GM12873 (cell line): ENCODE results near the gene SLC38A10.

Source experiments
- TF ChIP-seq, protein P1 (sequence below): IDR thresholded peaks from 2 replicates; pipeline ENCODE4 v1.5.1; 2012; ENCODE audit warnings: low read depth, mild to moderate bottlenecking, moderate library complexity, low read length, control low read depth; ENCODE audit not compliant: insufficient read depth; ENCODE audit errors: missing control alignments

The SLC38A10 gene

DNA sequence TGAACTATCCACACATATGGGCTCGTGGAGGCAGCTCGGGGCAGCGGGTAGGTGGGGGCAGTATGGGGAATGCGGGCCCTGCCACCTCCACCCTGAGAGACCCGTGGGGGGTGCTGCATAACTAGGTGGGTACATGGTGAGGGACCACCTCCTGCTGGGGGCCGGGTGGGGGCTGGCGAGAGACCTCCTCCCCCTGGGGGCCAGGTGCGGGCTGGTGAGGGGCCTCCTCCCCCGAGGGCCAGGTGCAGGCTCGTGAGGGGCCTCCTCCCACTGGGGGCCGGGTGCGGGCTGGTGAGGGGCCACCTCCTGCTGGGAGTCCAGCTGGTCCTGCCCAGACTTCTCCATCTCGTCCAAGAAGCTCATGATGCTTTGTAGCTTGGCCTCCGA is 97.7 kb downstream of the SLC38A10 start:
- TF ChIP-seq, protein P1, sequence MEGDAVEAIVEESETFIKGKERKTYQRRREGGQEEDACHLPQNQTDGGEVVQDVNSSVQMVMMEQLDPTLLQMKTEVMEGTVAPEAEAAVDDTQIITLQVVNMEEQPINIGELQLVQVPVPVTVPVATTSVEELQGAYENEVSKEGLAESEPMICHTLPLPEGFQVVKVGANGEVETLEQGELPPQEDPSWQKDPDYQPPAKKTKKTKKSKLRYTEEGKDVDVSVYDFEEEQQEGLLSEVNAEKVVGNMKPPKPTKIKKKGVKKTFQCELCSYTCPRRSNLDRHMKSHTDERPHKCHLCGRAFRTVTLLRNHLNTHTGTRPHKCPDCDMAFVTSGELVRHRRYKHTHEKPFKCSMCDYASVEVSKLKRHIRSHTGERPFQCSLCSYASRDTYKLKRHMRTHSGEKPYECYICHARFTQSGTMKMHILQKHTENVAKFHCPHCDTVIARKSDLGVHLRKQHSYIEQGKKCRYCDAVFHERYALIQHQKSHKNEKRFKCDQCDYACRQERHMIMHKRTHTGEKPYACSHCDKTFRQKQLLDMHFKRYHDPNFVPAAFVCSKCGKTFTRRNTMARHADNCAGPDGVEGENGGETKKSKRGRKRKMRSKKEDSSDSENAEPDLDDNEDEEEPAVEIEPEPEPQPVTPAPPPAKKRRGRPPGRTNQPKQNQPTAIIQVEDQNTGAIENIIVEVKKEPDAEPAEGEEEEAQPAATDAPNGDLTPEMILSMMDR = no peak

DNA sequence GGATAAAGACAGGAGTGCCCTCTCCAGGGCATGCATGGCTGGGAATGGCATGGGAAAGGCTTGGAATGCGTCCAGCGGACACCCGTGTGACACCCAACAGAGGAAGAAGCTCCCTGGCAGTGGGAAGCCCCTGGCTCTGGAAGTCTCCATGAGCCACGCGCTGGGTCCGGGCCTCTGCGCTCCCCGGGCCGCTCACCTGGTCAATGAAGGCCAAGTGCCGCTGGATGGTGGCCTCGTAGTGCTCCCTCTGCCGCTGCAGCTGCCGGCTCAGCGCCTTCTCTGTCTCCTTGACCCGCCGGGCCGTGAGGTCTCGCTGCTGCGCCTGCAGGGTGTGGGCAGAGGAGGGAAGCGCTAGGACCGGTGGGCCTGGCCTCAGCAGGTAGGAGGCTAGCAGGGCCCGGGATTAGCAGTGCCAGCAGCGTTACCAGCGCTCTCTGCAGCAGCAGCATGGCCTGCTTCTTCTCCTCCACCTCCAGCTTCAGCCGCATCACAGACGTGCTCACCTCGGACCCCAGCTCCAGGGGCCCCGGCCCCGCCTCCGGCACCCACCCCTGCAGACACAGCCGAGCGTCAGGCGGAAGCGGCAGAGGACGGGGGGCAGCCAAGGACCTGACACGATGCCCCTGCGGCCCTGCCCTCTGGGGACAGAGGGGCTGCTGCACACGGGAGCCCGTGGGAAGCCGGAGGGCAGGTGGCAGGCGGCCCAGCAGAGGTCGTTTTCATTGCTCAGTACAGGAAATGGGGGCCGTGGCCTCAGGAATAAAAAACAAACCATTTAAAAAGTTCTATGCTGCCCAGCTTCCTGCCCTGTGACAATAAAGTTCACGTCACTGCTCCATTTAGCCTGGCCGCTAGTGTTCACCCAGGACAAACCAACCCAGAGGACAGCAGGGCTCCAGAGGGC is 98.3 kb downstream of the SLC38A10 start:
- TF ChIP-seq, protein P1 = no peak

DNA sequence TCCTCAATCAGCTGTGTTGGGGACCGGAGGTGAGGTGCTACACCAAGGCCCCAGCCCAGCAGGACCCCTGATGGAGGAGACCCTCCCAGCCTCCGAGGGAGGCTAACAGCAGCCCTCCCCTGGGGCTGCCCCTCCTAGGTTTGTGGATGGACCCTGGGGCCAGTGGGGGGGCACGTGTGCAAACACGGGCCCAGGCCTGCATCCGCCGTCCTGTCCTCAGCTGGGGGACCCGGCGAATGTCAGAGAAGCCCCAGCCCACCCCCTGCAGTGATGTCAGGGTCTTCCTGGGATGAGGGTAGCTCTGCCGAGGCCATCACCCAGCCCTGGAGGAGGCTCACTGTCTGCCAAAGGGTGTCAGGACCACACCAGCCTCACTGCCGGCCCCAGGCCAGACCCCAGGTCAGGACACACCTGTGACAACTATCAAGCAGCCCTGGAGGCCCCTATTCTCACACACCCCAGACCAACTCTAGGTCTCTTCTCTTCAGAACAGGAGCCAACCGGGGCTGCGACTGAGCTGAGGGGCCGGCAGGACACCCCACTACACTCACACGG is 99.1 kb downstream of the SLC38A10 start:
- TF ChIP-seq, protein P1 = no peak
